Liver (tissue), 3 donors: ENCODE results near the gene ZNF423.

ENCODE experiments used
- EGR1 ChIP-seq, 2 donors: IDR thresholded peaks; 2 replicates each; pipeline ENCODE4 v1.6.1; 2016 to 2018; ENCODE audit warnings: antibody characterized with exemption in 2 of 2, low read depth in 2 of 2
- FOXA1 ChIP-seq: IDR thresholded peaks from 2 replicates; pipeline ENCODE4 v1.6.1; 2016; ENCODE audit warnings: antibody characterized with exemption
- HNF4A ChIP-seq, 2 donors: conservative IDR thresholded peaks; 2 replicates each; pipeline ENCODE4 v1.6.1; 2016; ENCODE audit warnings: antibody characterized with exemption in 2 of 2, mild to moderate bottlenecking in 2 of 2
- JUND ChIP-seq, 2 donors: IDR thresholded peaks; 2 replicates each; pipeline ENCODE4 v1.6.1; 2016; ENCODE audit warnings: antibody characterized with exemption in 2 of 2
- SP1 ChIP-seq: IDR thresholded peaks from 2 replicates; pipeline ENCODE4 v1.6.1; 2018; ENCODE audit warnings: antibody characterized with exemption, mild to moderate bottlenecking
- YY1 ChIP-seq: IDR thresholded peaks from 2 replicates; pipeline ENCODE4 v1.6.1; 2016; ENCODE audit warnings: antibody characterized with exemption, mild to moderate bottlenecking
- TF ChIP-seq, protein P1 (sequence below): fragments of 150-350 bp; IDR thresholded peaks from 2 replicates; pipeline ENCODE4 v1.5.1; 2017; ENCODE audit warnings: improper control_type of control experiment, low read depth, low read length; ENCODE audit not compliant: missing input control
- TF ChIP-seq, protein P2 (sequence below): IDR thresholded peaks from 2 replicates; pipeline ENCODE4 v1.6.1; 2016; ENCODE audit warnings: antibody characterized with exemption
- TF ChIP-seq, protein P3 (sequence below): IDR thresholded peaks from 2 replicates; pipeline ENCODE4 v1.6.1; 2016; ENCODE audit warnings: antibody characterized with exemption
- donor health status: healthy.
- donor health status: healthy.

DNA sequence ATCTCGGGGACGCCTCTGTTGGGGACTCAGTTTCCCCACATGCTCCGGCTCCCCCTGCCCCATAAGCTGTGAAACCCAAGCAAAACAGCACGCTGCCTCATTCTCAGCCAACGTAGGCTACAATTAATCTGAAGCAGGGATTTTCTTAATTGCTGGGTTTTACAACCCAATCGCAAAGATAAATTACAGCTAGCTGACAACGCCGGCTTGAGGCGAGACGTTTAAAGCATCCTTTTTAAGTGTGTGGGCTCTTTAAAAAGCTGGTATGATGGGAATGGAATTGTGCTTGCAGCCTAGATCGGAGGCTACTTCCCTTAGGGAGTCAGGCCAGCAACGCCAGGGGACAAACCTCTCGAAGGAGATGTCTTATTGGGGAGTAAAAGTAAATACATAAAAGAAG lies 185.3 kb downstream of the ZNF423 start:
- TF ChIP-seq, protein P1, sequence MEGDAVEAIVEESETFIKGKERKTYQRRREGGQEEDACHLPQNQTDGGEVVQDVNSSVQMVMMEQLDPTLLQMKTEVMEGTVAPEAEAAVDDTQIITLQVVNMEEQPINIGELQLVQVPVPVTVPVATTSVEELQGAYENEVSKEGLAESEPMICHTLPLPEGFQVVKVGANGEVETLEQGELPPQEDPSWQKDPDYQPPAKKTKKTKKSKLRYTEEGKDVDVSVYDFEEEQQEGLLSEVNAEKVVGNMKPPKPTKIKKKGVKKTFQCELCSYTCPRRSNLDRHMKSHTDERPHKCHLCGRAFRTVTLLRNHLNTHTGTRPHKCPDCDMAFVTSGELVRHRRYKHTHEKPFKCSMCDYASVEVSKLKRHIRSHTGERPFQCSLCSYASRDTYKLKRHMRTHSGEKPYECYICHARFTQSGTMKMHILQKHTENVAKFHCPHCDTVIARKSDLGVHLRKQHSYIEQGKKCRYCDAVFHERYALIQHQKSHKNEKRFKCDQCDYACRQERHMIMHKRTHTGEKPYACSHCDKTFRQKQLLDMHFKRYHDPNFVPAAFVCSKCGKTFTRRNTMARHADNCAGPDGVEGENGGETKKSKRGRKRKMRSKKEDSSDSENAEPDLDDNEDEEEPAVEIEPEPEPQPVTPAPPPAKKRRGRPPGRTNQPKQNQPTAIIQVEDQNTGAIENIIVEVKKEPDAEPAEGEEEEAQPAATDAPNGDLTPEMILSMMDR, result no peak
- TF ChIP-seq SP1 (no peak), EGR1 (IDR thresholded peaks at IDR 0.05; ENCODE audit: low read depth in 2 of 2) (no peak), HNF4A (conservative IDR thresholded peaks at IDR 0.05) (no peak), YY1 (no peak), FOXA1 (no peak), JUND (IDR thresholded peaks at IDR 0.05) (no peak)
- TF ChIP-seq, protein P2, sequence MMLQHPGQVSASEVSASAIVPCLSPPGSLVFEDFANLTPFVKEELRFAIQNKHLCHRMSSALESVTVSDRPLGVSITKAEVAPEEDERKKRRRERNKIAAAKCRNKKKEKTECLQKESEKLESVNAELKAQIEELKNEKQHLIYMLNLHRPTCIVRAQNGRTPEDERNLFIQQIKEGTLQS, result no peak
- TF ChIP-seq, protein P3, sequence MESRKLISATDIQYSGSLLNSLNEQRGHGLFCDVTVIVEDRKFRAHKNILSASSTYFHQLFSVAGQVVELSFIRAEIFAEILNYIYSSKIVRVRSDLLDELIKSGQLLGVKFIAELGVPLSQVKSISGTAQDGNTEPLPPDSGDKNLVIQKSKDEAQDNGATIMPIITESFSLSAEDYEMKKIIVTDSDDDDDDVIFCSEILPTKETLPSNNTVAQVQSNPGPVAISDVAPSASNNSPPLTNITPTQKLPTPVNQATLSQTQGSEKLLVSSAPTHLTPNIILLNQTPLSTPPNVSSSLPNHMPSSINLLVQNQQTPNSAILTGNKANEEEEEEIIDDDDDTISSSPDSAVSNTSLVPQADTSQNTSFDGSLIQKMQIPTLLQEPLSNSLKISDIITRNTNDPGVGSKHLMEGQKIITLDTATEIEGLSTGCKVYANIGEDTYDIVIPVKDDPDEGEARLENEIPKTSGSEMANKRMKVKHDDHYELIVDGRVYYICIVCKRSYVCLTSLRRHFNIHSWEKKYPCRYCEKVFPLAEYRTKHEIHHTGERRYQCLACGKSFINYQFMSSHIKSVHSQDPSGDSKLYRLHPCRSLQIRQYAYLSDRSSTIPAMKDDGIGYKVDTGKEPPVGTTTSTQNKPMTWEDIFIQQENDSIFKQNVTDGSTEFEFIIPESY, result no peak
